HG02938 (cell line): Measurements from ENCODE around the gene PAFAH1B1.

Source experiments
- ATAC-seq: cut with Tn5 transposase; IDR thresholded peaks from one replicate; pipeline ENCODE4 v1.9.1; 2021; ENCODE audit warnings: mild to moderate bottlenecking, moderate library complexity; ENCODE audit not compliant: unreplicated experiment

PAFAH1B1 gene

DNA sequence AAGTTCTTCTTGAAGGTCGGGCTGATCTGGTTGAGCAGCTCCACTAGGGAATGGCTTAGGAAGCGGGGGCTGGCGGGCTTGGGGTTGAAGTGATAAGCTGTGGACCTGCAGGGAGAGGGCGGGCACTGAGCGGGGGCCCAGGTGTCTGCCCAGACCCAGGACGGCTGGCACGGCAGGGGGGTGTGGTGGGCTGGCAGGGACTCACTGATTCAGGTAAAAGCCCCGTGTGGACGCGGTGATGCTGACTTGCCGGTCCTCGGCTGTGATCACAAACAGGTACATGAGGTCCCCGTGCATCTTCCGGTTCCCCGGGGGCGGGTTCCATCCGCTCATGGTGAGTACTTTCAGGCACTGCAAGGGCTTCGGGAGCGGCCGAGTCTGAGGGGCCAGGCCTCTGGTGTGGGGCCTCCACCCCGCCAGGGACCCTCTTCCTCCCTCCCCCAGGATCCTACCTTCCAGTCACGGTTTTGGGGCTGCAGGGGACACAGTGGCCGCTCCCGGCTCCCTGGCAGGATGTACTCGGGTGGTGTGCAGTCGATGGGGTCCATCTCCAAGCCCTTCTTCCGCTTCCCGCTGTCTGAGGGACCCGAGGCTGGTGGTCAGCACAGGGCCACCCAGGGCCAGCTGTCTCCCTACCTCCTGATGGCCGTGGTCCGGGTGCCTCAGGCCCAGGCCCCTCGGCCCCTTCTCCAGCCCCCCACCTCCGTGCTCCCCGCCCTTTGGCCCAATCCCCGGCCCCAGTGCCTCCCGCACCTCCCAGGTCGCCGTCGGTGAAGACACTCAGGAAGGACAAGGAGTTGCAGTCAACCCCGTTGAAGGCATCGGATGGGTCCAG is 107.9 kb downstream of the PAFAH1B1 start:
- no peak for ATAC-seq

DNA sequence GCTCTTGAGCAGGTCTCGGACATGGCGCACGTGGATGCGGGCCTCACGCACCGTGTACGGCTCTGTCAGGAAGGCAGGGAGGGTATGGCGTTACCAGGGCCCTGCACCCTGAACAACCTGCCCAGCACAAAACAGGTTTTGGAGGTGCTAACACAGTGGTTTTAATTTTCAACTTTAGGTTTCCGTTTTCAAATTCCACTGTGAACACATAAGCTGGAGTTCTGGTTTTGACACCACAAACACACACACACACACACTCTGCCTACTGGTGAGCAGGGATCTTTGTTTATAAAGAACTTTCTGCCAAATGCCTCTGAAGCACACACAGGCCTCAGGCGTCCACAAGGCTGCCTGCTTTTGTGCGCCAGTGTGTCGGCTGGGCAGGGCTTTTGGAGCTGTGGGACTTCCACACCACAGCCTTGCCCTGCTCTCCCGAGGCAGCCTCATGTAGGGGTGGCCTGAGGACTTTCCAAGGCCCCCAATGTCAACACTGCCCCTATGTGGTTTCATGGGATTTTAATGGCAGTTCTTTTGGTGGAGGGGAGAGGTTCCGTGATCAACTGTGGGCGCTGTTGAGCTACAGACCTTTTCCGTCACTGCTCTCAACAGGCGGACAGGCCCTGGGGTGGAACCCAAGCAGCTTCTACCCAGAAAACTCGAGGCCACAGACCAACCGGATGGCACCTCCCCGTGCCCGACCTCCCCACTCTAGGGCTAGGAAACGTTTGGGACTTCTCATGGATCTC is 108.7 kb downstream of the PAFAH1B1 start:
- no peak for ATAC-seq

DNA sequence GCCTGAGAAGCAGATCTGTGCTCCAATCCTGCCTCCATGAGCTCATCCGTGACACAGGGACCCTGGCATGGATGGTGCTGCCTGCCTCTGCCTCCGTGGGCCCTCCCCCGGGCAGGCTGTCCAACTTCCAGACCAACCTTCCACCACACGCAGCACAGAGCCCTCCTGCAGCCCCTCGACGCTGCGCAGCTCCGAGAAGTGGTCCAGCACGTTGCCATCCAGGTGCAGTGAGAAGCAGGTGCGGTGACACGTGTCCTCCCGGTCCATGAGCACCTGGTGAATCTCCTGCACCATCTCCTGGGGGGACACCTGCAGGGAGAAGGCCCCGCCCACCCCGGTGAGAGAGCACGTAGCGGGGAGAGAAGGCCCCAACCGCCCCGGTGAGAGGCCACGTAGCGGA is 109.7 kb downstream of the PAFAH1B1 start:
- no peak for ATAC-seq

DNA sequence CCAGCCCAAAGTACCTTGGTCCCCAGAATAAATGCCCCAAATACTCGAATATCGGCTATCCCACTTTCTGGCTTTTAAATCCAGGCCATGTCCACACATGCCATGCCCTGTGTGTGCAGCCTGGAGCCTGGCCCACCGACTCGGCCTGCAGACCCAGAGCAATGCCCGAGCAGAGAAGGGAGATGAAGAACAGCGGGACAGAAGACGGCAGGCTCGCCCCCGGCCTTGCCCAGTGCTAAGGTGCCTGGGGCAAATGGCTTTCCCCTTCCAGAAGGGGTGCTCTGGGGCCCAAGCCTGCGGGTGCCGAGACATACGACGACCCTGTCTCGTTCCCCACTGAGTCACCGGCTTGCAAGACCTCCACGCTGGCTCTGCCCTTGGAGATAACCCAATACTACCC is 110.2 kb downstream of the PAFAH1B1 start:
- ATAC-seq = no peak

DNA sequence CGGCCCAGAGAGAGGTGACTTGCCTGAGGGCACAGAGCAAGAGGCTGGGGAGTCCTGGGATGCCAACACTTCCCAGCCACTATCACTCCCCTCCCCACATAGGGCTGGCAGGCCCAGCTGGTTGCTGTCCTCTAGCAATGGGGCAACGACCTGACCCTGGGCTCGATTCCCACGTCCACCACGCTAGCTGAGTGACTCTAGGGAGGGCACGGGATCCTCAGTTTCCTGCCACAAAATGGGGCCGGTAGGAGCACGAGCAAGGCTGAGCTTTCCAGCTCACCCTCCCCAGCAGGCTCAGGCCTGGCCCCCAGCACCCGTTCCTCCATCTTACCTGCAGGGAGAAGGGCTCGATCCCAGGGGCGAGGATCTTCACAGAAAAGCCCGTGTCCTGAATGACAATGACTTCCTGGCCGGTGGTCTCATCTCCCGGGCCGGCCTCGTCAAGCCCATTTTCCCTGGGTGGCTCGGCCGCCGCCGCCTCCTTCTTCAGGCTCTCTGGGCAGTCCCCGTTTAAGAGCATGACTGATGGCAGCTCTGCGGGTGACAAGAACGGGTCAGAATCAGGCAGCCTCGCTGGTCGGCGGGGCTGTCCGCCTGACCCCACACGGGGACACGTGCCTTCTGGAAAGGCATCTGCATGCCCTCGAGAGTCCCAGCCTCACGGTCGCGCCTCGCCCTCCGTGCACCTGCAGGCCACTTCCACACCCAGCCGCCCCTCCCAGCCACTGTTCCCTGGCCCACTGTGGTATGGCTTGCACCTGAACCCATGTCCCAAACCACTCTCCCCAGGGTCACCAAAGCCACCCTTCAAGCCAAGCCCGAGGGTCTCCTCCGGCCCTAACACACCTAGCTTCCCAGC is 110.8 kb downstream of the PAFAH1B1 start:
- ATAC-seq = no peak

DNA sequence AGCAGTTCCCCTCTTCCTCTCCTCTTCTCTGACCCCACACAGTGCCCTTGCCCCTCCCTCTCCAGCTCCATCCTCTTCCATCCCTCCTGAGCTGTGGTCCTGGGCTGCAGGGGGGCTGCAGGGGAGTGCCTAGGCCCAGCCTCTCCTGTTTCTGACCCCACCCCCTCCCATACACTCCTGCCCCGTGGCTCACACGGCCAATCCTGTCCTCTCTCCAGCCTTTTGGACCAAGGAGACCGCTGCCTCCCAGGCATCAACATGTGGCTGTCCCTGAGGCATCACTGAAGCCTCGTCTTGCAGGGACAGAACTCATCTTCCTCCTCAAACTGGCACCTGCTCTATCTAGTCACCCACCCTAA is 111.4 kb downstream of the PAFAH1B1 start:
- no peak for ATAC-seq

DNA sequence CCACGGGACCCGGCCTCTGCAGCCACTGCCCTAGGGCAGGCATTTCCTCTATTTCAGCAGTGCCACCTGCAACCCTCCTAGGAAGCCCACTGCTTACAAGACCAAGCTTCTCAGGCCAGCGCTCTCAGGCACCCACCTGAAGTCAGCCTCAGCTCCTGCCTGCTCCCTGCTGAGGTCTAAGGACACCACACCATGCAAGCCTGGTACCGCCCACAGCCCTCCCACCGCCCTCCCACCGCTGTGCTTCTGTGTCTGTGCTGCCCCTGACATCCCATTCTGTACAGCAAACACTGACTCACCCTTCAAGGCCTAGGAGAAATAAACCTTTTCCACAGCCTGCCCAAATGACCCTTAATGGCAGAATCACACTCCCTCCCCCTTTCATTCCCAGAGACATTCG is 111.8 kb downstream of the PAFAH1B1 start:
- ATAC-seq = no peak

DNA sequence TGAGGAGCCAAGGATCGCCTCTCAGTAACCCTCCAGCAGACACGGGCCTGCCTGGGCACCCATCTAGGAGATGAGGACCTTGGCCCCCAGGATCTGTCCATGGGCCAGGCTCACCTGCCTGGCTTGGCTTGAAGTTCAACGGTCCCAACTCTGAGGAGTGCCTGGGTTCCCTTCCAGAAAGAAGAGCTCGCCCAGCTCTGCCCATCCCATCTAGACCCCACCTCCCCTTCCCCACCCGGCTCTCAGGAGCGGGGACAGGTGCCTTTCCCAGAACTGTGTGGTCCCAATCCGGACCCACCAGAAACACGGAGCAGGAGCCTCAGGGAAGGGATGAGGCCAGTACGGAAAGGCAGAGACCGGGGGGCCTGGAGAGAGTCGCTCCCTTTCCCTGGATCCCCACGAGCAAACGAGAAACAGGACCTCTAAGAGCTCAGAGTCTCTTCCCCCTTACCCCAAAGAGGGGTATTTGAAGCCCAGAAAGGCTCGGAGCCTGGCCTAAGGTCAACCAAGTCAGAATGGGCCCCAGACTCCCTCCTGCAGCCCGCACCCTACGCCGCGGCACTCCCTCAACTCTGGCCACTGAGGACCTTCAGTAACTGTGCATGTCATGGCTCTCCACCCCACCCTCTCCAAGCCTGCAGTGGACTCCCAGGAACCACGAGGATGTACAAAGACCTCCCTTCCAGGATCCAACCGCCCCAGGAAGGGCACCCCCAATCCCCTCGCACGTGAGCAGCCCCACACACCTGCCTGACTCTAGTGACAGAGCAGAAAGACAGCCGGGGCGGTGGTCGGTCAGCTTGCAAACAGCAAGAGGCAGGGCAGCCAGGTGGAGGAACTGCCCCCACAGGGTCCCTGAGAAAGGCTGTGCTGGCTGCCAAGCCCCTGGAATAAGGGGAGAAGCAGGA is 112.7 kb downstream of the PAFAH1B1 start:
- no peak for ATAC-seq

DNA sequence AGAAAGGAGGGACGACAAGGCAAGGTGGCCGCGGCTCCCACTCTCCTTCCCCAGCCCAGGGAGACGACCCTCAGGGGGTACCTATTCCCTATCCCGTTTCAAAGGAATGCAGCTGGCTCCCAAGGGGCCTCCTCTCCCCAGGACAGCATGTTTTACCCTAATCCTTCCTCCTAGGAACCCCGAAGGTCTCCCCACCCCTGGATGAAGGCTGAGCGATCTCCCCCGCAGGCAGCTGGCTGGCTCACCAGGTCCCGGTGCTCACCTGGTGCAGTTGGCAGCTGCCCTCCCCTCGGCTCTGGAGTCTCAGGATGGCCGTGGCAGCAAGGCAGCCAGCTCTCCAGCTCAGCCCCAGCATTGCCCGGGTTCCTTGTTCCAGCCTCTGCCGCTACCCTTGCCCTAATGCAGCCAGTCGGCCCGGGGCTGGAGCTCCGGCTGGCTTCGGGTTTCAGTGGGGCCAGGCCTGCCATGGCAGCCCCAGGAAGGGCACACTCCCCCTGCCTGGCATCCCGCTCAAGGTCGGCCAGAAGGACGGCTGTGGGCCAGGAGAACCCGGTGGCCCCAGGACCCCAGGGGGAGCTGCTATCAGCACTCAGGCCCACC is 113.6 kb downstream of the PAFAH1B1 start:
- ATAC-seq = no peak

DNA sequence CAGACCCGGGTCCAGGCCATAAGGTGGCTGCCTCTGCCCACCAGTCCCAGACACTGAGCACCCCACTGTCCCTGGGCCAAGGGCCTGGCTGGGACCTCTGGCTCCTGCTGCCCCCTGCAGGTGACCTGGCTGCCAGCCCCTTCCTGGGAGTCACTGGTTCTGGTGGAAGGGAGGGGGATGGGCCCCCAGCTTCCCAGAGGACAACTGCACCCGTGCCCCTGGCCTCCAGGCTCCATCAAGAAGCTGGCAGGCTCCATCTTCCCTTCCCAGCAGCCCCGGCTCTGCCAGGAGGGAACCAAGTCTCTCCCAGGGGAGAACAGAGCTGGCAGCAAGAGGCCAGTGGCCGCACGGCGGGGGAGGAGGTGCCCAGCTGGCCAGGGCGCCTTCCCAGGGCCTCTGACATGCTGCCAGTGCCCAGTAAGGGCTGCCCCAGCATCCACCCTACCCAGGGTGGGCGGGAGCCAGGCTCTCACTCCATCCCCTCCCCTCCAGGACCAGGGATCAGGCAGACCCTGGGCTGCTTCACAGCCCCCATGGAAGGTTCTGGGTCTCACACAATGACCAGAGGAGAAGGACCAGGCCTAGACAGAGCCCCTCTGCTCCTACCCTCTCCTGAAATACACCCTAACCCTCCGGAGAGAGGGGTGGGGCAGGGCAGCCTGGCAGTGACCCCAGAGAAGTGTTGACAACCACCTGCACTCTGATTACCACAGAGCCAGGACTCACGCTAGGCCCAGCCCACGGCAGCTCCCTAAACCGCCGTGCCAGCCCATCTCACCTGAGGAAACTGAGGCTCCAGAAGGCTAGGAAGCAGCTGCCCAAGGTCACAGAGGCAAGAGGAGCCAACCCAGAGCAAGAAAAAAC is 114.5 kb downstream of the PAFAH1B1 start:
- no peak for ATAC-seq

DNA sequence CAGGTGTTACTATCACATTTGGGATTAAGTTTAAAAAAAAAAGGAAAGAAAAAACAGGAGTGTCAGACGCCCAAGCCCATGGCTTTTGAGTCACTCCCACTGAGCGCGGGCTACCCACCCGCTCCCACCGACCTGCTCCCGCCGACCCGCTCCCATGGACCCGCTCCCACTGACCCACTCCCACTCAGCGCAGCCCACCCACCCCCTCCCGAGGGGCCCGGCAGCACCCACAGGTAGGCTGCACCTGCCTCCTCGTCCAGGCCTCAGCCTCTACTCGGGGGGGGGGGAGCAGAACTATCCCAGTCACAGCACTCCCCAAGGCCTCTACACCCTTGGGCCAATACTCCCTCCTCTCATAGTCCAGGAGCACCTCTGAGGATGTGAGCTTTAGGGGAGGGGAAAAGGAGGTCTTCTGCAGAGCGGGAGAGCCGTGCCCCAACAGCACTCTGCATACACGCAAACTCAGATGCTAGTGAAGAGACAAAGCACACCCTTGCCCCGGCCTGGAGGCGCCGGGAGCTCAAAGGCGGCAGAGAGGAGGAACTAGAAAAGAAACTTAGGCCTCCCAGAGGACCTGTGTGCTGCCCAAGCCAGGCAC is 115.2 kb downstream of the PAFAH1B1 start:
- no peak for ATAC-seq

DNA sequence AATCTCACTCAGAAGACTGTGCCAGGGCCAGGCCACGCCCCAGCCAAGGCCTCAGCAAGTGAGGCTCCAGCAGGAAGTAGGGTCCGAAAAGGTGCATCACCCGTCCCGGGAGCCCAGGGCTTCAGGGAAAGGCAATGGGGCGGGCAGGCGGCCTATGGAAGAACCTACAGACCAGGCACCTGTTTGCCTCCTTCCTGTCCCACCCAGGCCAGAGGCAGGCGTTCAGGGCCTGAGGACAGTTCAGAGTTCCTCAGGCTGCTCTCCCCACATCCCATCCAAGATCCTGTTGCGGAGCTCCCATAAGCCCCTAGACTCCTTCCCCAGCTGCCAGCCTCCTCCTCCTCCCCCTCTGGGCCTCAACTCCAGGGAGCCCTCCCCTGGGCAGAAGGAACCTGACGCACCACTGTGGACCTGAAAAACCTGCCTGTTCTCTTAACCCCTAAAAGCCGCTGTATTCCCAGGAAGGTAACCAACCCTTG is 115.8 kb downstream of the PAFAH1B1 start:
- ATAC-seq = no peak

DNA sequence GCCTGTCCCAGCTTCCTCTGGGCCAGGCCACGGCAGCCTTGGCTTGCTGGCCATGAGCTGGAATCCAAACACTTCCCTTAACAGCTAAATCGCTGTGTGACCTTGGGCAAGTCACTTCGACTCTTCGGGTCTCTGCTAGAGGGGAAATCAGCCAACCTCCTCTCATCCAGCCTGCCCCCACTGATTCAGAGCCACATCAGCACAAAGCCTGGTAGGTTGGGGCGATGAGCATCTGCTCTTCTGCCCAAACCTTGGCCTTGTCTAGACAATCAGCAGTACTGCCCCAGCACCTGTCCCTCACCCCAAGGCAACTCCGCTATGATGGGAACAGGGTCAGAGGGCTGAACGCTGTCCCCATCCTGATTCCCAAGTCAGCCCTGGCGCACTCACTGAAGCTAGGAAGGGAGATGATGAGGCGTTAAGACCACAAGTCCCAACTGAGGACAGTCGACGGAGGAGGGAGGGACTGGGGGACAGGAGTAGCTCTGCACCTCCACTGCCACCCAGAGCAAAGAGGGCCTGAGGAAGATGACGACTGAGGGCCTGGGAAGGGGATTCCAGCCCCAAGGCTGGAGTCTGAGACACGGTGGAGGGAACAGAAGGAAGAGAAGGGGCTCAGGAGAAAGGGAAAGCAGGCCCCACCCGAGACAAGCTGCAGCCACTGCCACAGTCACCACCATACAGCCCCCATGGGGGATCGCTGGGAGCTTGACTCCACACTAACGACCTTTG is 116.8 kb downstream of the PAFAH1B1 start:
- ATAC-seq = no peak

DNA sequence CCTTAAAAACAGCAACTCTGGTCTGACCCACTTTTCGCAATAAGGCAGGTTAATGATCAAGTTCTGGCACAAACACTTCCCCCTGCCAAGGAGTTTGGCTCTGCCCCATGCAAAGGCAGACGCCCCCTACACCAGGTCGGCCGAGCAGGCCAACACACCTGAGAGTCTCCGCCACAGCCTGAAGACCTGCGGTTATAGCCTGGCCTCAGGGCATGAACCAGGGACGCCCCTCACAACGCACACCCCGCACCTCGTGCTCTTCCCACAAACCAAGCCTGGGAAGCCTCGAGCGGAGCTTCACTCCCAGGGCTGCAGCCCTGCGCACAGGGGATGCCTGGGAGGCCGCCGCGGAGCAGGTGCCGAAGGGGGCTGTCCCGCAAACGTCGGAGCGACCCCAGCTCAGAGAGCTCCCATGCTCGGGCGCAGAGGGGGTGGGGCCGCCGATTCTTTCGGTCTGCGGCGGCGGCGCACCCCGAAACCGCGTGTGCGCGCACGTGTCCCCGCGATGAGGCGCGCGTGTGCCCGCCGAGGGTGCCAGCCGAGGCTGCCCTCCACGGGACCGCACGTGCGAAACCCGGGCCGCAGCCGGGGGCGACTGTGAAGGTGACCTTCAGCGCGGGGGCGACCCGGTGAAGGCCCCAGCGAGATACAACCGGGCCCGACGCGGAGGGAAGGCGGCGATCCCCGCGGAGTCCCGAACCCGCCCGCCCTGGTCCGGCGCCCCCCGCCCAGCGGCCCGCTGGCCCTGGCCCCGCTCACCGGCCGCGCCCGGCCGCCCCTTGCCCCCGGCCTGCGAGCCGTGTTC is 117.6 kb downstream of the PAFAH1B1 start:
- ATAC-seq = peak; percentile 12

DNA sequence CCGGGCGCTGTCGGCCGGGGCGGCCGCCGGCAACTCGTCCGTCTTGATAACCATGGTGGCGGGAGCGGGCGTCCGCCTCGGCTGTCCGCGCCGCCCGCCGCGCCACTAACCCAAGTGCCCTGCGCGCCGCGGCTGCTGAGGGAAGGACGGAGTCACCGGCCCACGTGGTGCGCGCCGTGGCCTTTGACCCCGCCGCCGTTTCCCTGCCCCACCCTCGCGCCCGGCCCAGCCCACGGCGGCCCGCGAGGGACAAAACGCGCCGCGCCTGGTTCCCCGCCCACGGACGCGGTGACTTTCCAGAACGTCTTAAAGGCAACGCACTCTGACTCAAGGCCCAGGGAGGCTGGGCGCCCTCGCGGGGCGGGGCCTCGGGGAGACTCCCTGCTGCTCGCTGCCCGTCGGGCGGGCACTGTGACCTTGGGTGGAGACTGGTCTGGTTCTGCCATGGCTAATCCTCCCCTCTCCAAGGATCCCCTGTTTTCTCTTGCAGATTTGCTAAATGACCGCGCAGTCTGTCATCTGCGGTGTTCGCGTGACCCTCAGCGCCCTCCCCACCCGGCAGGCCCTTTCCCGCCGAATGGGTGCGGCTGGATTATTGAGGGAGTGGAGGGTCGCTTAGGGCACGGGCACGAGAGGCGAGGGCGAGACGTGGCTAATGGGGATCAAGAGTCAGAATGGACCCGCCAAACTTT is 118.3 kb downstream of the PAFAH1B1 start, which contains the start of gene CLUH:
TSS of gene CLUH (minus strand) at position 157 of the 692 bp plus-strand sequence. CDS start at position 54, 103 bp downstream.
- ATAC-seq = peak; percentile 65

DNA sequence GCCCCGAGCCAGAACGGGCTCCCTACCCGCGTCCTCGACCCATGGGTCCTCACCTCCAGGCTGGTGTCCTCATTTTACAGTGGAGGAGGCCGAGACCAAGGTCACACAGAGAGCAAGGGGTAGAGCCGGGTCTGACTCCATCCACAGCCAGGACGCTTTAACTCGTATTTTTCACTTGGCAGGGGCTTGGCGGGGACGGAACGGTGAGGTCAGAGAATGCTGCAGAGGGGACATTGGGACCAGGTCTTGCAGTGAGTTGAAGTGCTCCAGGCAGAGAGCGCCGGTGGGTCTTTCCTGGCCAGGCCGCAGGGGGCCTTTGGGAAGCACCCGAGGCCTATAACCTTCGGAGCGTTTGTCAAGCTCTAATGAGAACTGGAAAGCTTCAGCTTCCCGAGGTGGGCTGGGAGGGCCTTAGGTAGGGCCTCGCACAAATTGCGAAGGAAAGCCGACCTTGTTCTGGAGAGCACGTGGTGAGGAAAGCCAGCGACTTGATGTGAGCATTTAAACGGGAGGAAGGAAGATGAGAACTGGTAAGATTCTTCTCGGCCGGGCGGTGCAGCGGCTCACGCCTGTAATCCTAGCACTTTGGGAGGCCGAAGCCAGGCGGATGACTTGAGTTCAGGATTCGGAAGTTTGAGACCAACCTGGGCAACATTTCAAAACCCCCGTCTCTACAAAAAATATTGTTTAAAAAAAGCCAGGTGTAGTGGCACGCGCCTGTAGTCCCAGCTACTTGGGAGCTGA is 119.0 kb downstream of the PAFAH1B1 start:
- no peak for ATAC-seq
